ENCODE measurements around the gene TRMU. TPM values are rescaled to one million over a fixed set of nuclear protein-coding genes. Genes with fewer than 3 reads are reported as not detected.

The TRMU gene
- total and polyA plus RNA-seq, 2 of the 8 experiments (the other 6 are each of a cell fraction or from before 2014, with no cell fraction given), result 43.4 to 70.6 TPM

DNA sequence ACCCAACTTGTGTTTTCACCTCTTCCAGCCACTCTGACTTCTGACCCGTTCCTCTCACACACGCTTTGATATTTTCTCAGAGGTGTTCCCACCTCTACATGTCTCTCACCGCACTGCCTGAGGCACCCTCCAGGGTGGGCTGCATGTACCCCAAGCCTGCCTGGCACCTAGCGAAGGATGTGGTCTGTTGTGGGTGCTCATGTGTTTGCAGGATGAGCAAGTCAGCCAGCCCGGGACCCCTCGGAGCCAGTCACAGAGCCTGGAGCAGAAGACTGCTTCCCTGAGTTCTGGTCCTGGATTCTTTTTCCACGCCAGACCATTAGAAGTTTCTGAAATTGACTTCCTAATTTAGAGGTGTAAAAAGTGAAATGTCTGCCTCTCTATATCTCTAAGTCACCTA, 35.0 kb upstream of the TRMU start (continued):
- no peak for TF ChIP-seq SIN3A (conservative IDR thresholded peaks at IDR 0.05 in 1 of 2, IDR thresholded peaks at IDR 0.05 in 1 of 2; ENCODE audit: low read depth in 1 of 2, low read length in 2 of 2)
